Measurements from ENCODE around the gene SSR1.
"Not testable (repeated sequence)": the region's sequence is repeated elsewhere in the genome, so short reads cannot be mapped to it uniquely, and the experiment has no call there.

Gene SSR1

DNA sequence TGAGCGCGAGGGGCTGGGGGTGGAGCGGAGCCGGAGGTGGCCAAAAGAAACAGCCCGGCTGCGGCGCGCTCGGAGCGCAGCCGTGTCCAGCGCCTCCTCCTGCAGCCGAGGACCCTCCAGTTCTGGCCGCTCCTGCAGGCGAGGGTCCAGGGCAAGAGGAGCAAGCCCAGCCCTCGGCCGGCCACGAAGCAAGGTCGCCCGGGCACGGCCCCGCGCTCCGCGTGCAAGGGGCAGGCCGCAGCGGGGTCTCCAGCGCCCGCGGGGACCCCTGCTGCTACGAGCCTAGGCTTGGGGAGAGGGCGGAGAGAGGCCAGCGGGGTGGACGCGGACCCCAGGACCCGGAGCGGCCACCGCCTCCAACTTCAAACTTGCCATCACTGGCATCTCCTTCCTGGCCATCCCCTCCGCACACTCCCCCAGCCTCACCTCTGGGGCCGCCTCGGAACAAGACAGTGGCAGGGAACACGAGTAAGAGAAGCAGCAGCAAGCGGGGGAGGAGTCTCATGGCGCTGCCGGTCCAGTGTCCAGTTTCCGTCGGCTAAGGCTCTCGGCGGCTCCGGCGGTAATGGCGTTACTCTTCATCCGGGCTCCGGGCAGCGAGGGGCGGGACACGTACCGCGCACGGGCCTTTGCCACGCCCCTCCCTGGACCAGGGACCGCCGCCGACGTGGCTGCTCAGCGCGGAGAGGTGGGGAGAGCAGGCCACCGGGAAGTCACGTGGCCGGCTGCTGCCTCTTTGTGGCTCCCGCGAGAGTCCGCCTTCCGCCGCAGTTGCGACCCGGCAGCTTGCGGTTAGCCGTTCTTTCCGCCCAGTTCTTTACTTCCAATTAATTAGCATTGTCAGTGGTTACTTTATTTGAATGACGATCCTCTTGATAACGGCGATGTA is at the start of gene SSR1:
TSS of gene SSR1 (minus strand) at position 584 of the 889 bp plus-strand sequence. CDS start at position 505, 79 bp downstream.
- DNase-seq = peak; percentile 97

GRCh38 chr6:7351916-7352315 is 38.9 kb upstream of the SSR1 start:
- DNase-seq = not testable (repeated sequence)

- not testable (repeated sequence) for DNase-seq
Observed at GRCh38 chr6:7350591-7350990, 37.6 kb upstream of the SSR1 start.

DNA sequence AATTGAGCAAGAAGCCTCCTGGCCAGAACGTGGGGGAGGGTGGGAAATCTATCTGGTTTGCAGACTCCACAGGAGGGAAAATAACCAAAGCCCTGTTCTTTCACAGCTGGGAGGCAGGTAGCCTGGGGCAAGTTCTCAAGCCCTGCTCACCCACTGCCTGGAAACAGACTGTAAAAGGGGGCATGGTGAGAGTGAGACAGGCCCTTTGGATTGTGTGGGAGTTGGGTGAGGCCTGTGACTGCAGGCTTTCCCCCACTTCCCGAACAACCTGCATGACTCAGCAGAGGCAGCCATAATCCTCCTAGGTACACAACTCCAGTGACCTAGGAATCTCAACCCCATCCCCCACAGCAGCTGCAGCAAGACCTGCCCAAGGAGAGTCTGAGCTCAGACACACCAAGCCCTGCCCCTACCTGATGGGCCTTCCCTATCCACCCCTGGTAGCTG is 34.6 kb upstream of the SSR1 start:
- not testable (repeated sequence) for DNase-seq

GRCh38 chr6:7344773-7345450 is 31.9 kb upstream of the SSR1 start:
- not testable (repeated sequence) for DNase-seq

GRCh38 chr6:7343546-7344475 is 30.8 kb upstream of the SSR1 start:
- peak; percentile 4 for DNase-seq

DNA sequence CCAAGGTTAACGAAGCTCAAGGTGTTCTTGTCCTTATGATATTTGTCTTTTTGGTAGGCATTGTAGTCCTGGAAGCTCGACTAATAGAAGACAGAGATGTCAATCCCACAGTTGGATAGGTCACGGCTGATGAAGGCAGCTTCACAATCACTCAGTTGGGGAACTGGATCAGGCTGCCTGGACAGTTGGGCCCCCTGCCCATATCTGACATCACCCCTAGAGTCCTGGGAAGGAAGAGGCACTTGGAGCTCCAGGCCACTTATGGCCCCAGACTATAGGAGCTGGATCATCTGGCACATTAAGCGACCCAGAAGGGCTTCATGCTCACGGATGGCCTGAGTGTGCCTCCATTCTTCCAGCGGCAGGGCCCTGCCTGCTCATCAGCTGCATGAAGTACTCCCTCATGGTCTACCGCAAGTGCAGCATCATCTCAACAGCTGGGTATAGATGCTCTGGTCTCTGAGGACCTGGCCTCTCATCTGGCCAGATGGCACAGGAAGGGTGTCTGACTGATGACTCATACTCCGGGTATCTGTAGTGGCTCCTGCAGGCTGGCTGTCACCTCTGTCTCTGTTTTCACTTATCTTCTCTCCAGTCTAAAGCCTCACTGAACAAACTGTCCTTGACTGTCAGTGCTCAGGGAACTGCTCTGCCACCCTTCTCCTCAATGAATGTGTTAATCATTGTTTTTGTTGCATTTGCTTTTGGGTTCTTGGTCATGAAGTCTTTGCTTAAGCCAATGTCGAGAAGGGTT is 29.2 kb upstream of the SSR1 start:
- no peak for DNase-seq

- DNase-seq = no peak
Observed at GRCh38 chr6:7341271-7341670, 28.3 kb upstream of the SSR1 start.

GRCh38 chr6:7339007-7339732 is 26.2 kb upstream of the SSR1 start:
- not testable (repeated sequence) for DNase-seq

- DNase-seq = no peak
Observed at GRCh38 chr6:7338031-7338430, 25.0 kb upstream of the SSR1 start.

DNA sequence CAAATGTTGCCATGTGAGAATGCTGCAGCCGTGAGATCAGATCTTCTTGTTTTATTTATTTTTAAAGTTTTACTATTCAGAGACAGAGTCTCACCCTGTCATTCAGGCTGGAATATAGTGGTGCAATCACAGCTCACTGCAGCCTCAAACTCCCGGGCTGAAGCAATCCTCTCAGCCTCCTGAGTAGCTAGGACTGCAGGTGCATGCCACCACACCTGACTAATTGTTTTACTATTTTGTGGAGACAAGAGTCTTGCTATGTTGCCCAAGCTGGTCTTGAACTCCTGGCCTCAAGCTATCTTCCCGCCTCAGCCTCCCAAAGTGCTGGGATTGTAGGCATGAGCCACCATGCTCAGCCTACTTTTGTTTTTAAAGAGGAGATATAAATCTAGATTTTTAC is 22.5 kb upstream of the SSR1 start:
- no peak for DNase-seq

DNA sequence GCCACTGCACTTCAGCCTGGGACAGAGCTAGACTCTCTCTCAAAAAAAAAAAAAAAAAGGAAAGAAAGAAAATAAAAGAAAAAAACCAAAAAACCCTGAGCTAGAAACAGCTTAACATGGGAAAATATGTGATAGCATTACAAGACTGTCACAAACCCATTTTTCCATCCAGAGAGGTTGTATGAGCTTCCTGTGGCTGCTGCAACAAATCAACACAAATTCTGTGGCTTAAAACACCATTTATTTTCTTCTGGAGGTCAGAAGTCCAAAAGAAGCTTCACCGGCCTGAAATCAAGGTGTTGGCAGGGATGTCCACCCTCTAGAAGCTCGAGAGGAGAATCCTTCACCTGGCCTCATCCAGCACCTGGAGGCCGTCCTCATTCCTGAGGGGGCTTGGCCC is 21.7 kb upstream of the SSR1 start:
- DNase-seq = no peak

GRCh38 chr6:7332090-7332745 is 19.2 kb upstream of the SSR1 start:
- DNase-seq = no peak

GRCh38 chr6:7331452-7331851 is 18.5 kb upstream of the SSR1 start:
- DNase-seq = no peak

- DNase-seq = no peak
Observed at GRCh38 chr6:7328243-7328642, 15.2 kb upstream of the SSR1 start.

DNA sequence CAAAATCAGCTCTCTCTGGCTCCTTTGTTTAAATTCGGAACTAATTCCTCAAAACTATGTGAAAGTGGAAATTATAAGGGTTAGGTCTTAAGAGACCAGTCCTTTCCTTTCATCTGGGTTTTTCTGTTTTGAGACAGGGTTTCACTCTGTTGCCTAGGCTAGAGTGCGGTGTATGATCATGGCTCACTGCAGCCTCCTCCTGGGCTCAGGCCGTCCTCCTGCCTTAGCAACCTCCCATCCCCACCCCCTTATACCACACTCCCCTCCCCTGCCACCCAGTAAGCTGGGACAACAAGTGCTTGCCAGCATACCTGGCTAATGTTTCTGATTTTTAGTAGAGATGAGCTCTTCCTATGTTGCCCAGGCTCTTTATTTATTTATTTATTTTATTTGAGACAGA is 12.8 kb upstream of the SSR1 start:
- no peak for DNase-seq

- DNase-seq = no peak
Observed at GRCh38 chr6:7324520-7324919, 11.5 kb upstream of the SSR1 start.

DNA sequence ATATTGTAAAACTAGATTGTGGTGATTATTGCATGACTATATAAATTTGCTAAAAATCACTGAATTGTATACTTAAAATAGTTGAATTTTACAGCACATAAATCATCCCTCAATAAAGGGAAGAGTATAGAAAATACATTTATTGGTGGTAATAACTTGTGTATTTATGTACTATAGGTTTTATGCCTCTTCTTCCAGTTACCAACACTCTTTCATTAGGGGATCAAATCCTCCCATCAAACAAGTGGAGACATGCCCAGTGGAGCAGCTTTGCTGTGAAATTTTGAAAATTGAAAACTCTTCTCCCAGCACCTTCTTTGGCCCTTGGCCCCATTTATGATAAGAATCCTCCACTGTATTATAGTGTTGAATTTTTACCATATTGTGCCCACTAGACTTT is 10.1 kb upstream of the SSR1 start:
- no peak for DNase-seq

DNA sequence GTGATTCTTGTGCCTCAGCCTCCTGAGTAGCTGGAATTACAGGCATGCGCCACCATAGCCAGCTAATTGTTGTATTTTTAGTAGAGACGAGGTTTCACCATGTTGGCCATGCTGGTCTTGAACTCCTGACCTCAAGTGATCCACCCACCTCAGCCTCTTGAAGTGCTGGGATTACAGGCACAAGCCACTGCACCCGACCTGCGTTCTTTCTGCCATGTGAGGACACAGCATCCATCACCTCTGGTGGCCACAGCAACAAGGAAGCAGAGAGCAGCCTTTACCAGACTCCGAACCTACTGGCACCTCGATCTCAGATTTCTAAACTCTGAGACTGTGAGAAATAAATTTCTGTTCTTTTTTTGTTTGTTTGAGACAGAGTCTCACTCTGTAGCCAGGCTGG is 8.9 kb upstream of the SSR1 start:
- not testable (repeated sequence) for DNase-seq

- DNase-seq = not testable (repeated sequence)
Observed at GRCh38 chr6:7319406-7319805, 6.4 kb upstream of the SSR1 start.

GRCh38 chr6:7317538-7317937 is 4.5 kb upstream of the SSR1 start:
- DNase-seq = no peak
